Lower lobe of right lung (tissue), 2 donors: ENCODE data around the gene GP2. TPM values are rescaled to one million over a fixed set of nuclear protein-coding genes. Genes with fewer than 3 reads are reported as not detected.
"Not testable (repeated sequence)": the region's sequence is repeated elsewhere in the genome, so short reads cannot be mapped to it uniquely, and the experiment has no call there.

Source experiments
- ATAC-seq, 2 donors: fragments of 200-7000 bp; cut with Tn5 transposase; one replicate each; pipeline ENCODE4 v1.9.1; 2020 to 2022; ENCODE audit warnings: mild to moderate bottlenecking in 2 of 2, moderate library complexity in 2 of 2
- DNase-seq: peaks from one replicate; pipeline ENCODE4 v3.0.0-alpha.2; 2020
- H3K27ac ChIP-seq: fragments of 200-600 bp; one replicate; pipeline ENCODE4 v1.8.0; 2022
- H3K27me3 ChIP-seq: fragments of 200-600 bp; one replicate; pipeline ENCODE4 v1.8.0; 2022; ENCODE audit warnings: low read depth
- H3K36me3 ChIP-seq: fragments of 200-600 bp; one replicate; pipeline ENCODE4 v1.8.0; 2022; ENCODE audit warnings: mild to moderate bottlenecking
- H3K4me1 ChIP-seq: fragments of 200-600 bp; one replicate; pipeline ENCODE4 v1.8.0; 2022
- H3K4me3 ChIP-seq: fragments of 200-600 bp; one replicate; pipeline ENCODE4 v1.8.0; 2022; ENCODE audit warnings: mild to moderate bottlenecking
- H3K9me3 ChIP-seq: fragments of 200-600 bp; one replicate; pipeline ENCODE4 v1.8.0; 2022
- CTCF ChIP-seq: fragments of 200-600 bp; IDR thresholded peaks from one replicate; pipeline ENCODE4 v1.8.0; 2022; ENCODE audit warnings: antibody characterized with exemption, mild to moderate bottlenecking
- intact Hi-C: fragments of 100-400 bp; cut with DNase I; formaldehyde crosslinking; loops from one replicate; pipeline ENCODE4 v1.11.0; 2022
- total RNA-seq: library from RNA; stranded (reverse); fragmentation: NEBNext Ultra II Directional; extraction: Animal tissue kit (Norgen Biotek cat#: 25700); gene quantifications from one replicate; pipeline ENCODE4 v1.2.1, GENCODE V29; 2021
- donor health status: DM: no; HTN: yes; CAD: no; lungs with severe emphysema.

GP2 gene
- total RNA-seq, 1 donor from 2014 or later, result 0.18 TPM

GRCh38 chr16:20326321-20326720 lies 992 bp downstream of the GP2 start:
- Histone ChIP-seq H3K4me1 (no peaks in the 10 kb centered on the region), H3K27ac (no peak overlapping the region), H3K4me3 (no peak overlapping the region), H3K36me3 (no peaks in the 10 kb centered on the region), H3K9me3 (no peaks in the 10 kb centered on the region), H3K27me3 (no peaks in the 10 kb centered on the region)
- intact Hi-C loops, result no loop called here
- ATAC-seq, result no peak
- DNase-seq, result no peak
- no peak for TF ChIP-seq CTCF

GRCh38 chr16:20325005-20325404 lies 2.3 kb downstream of the GP2 start:
- H3K27me3 ChIP-seq, result no peaks in the 10 kb centered on the region
- H3K27ac ChIP-seq, result no peak overlapping the region
- no peak for DNase-seq
- ATAC-seq, result no peak
- no peak overlapping the region for H3K4me3 ChIP-seq
- H3K4me1 ChIP-seq, result no peaks in the 10 kb centered on the region
- intact Hi-C loops, result no loop called here
- no peaks in the 10 kb centered on the region for H3K36me3 ChIP-seq
- TF ChIP-seq CTCF, result no peak
- no peaks in the 10 kb centered on the region for H3K9me3 ChIP-seq

GRCh38 chr16:20323591-20324117 lies 3.7 kb downstream of the GP2 start:
- Histone ChIP-seq H3K4me1 (no peaks in the 10 kb centered on the region), H3K27ac (no peak overlapping the region), H3K4me3 (no peak overlapping the region), H3K36me3 (no peaks in the 10 kb centered on the region), H3K9me3 (no peaks in the 10 kb centered on the region), H3K27me3 (no peaks in the 10 kb centered on the region)
- ATAC-seq, result no peak
- no peak for TF ChIP-seq CTCF
- intact Hi-C loops, result no loop called here
- DNase-seq, result no peak

GRCh38 chr16:20322696-20323095 lies 4.6 kb downstream of the GP2 start:
- DNase-seq, result no peak
- H3K27ac ChIP-seq, result no peak overlapping the region
- no peak for ATAC-seq
- intact Hi-C loops, result no loop called here
- H3K4me3 ChIP-seq, result no peak overlapping the region
- no peaks in the 10 kb centered on the region for H3K4me1 ChIP-seq
- no peak for TF ChIP-seq CTCF
- H3K27me3 ChIP-seq, result no peaks in the 10 kb centered on the region
- H3K36me3 ChIP-seq, result no peaks in the 10 kb centered on the region
- no peaks in the 10 kb centered on the region for H3K9me3 ChIP-seq

GRCh38 chr16:20321671-20322070 lies 5.6 kb downstream of the GP2 start:
- DNase-seq (no peak), ATAC-seq (no peak)
- Histone ChIP-seq H3K4me3 (no peak overlapping the region), H3K36me3 (no peaks in the 10 kb centered on the region), H3K9me3 (no peaks in the 10 kb centered on the region), H3K27me3 (no peaks in the 10 kb centered on the region), H3K4me1 (no peaks in the 10 kb centered on the region), H3K27ac (no peak overlapping the region)
- intact Hi-C loops, result no loop called here
- no peak for TF ChIP-seq CTCF

- H3K4me3 ChIP-seq, H3K9me3 ChIP-seq, H3K36me3 ChIP-seq, DNase-seq, ATAC-seq, H3K4me1 ChIP-seq, H3K27ac ChIP-seq, H3K27me3 ChIP-seq, intact Hi-C loops: not testable (repeated sequence)
These were observed 6.3 kb downstream of the GP2 start for GRCh38 chr16:20321051-20321450.
